ENCODE data around the gene TMEM259.

Gene TMEM259

DNA sequence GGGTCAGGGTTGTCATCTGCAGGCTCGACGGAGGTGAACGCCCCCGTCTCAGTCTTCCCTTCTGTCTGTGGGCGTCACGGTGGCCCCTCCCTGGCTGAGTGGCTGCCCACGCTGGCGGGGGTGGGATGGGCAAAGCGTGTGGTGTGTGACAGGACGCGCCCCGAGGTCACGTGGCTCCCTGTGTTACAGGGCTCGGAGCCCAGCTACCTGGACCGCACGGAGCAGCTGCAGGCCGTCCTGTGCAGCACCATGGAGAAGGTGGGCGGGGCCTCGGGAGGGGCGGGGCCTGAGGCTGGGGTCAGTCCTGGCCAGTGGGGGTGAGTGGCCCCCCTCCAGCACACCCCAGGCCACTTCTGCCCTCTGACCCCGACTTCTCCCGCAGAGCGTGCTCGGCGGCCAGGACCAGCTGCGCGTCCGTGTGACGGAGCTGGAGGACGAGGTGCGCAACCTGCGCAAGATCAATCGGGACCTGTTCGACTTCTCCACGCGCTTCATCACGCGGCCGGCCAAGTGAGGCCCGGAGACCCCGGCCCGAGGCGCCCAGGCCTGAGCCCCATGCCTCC is 27.0 kb downstream of the TMEM259 start:
- Mint-ChIP-seq H3K27ac (no peak overlapping the region), H3K4me3 (no peak overlapping the region), H3K9me3 (no peaks in the 10 kb centered on the region), H3K36me3 (peaks cover 39% of the 10 kb centered on the region), H3K4me1 (peaks cover 16% of the 10 kb centered on the region)
- no peak for DNase-seq (ENCODE audit: low spot score in 2 of 2)
- no peak for ATAC-seq

DNA sequence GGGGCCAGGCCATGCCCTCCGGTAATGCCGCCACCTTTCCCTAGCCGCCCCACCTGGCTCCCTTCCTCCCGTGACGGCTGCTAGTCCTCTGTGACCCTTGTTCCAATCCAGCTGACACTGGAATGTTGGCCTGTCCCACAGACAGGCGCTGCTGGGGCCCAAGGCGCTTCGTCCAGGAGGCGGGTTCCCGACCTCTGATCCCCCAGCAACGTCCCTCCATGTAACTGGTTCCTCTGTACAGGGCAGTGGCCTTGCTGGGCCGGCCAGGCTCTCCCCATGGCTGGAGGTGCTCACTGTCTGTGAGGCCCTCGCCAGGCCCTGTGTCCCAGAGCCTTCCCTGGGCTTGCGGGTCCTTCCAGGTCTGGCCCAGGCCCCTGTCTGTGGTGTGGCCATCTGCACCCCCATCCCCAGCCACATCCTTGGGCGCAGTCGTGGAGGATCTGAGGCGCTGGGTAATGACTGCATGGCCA is 27.5 kb downstream of the TMEM259 start:
- no peak overlapping the region for H3K4me3 Mint-ChIP-seq
- no peak for DNase-seq (ENCODE audit: low spot score in 2 of 2)
- H3K36me3 Mint-ChIP-seq, result peaks cover 40% of the 10 kb centered on the region
- no peak for ATAC-seq
- no peaks in the 10 kb centered on the region for H3K9me3 Mint-ChIP-seq
- H3K4me1 Mint-ChIP-seq, result peaks cover 18% of the 10 kb centered on the region
- H3K27ac Mint-ChIP-seq, result peak overlapping the region; percentile 52

DNA sequence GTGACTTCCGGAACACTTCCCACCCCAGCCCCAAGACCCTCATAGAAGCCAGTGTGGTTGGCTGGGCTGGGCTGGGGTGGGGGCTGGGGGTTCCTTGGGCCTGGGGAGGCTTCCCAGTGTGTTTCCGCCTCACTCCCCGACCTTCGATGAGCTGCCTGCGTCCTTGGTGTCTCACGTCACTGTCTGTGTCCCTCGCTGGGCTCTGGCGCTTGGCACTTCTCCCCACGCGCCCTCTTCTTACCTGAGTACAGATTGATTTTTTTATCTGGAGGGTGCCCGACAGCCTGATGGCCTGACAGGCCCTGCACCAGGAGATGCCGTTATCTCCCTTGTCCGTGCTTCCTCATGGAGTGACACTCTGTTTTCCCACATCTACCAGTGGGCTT is 28.3 kb downstream of the TMEM259 start:
- DNase-seq (ENCODE audit: low spot score in 2 of 2) (no peak), ATAC-seq (no peak)
- no peaks in the 10 kb centered on the region for H3K9me3 Mint-ChIP-seq
- H3K27ac Mint-ChIP-seq, result no peak overlapping the region
- no peak overlapping the region for H3K4me3 Mint-ChIP-seq
- H3K36me3 Mint-ChIP-seq, result peaks cover 47% of the 10 kb centered on the region
- peaks cover 18% of the 10 kb centered on the region for H3K4me1 Mint-ChIP-seq

DNA sequence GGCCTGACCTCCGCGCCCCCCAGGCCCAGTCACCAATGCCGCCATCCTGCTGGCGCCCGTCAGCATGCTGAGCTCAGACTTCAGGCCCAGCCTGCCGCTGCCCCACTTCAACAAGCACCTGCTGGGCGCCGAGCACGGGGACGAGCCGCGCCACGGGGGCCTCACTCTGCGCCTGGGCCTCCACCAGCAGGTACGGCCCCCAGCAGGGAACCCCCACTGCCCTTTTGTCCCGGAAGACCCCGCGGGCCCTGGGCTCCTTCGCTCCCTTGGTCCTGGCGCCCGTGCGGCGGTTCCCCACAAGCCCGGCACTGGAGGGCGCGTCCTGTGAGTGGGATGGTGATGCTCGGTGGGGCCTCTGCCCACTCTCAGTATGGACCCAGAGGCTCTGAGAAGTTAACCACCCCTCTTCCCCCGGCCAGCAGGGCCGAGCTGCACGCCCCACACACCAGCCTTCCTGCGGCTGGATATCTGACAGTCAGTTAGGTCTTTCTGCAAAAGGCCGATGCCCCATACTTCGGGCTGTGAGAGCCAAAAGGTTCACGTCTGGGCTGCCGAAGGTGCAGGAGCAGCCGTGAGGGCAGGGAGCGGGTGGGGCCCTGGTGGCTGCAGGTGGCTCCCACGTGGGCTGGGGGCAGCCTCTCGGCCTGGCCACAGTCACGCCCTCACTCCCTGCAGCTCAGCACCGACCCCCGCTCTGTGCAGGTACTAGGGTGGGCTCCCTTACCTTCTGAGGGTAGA is 28.8 kb downstream of the TMEM259 start:
- Mint-ChIP-seq H3K27ac (no peak overlapping the region), H3K4me3 (no peak overlapping the region), H3K36me3 (peaks cover 53% of the 10 kb centered on the region), H3K9me3 (no peaks in the 10 kb centered on the region), H3K4me1 (peaks cover 18% of the 10 kb centered on the region)
- ATAC-seq, result no peak
- no peak for DNase-seq (ENCODE audit: low spot score in 2 of 2)

DNA sequence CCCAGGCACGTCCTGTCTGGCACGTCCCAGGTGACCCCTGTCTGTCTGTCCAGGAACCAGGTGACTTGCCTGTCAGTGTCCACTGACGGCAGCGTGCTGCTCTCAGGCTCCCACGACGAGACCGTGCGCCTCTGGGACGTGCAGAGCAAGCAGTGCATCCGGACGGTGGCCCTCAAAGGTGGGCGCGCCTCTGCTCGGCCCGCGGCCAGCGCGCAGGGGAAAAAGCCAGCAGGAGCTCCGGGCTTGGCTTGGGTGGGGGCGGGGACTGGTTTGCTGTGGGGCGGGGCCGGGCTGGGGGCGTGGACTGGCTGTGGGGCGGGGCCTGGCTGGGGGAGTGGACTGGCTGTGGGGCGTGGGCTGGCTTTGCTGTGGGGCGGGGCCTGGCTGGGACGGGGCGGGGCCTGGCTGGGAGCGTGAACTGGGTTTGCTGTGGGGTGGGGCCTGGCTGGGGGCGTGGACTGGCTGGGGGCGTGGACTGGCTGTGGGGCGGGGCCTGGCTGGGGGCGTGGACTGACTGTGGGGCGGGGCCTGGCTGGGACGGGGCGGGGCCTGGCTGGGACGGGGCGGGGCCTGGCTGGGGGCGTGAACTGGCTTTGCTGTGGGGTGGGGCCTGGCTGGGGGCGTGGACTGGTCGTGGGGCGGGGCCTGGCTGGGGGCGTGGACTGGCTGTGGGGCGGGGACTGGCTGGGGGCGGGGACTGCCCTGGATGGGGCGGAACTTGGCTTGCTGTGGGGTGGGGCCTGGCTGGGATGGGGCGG is 29.6 kb downstream of the TMEM259 start:
- H3K27ac Mint-ChIP-seq, result no peak overlapping the region
- H3K4me3 Mint-ChIP-seq, result no peak overlapping the region
- H3K4me1 Mint-ChIP-seq, result peaks cover 21% of the 10 kb centered on the region
- peaks cover 57% of the 10 kb centered on the region for H3K36me3 Mint-ChIP-seq
- DNase-seq (ENCODE audit: low spot score in 2 of 2) (peak; percentile 33 to 67), ATAC-seq (peak; percentile 41)
- H3K9me3 Mint-ChIP-seq, result no peaks in the 10 kb centered on the region

DNA sequence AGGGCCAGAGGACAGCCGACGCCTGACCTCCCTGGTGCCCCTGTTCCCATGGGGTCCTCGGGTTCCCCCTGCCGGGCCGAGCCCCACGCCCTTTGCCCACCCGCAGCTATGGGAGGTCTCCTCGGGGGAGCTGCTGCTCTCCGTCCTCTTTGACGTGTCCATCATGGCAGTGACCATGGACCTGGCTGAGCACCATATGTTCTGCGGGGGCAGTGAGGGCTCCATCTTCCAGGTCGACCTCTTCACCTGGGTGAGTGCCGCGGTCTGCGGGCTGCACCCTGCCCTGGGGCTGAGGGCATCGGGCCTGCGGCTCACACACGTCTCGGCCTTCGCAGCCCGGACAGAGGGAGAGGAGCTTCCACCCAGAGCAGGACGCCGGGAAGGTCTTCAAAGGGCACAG is 30.2 kb downstream of the TMEM259 start:
- H3K27ac Mint-ChIP-seq, result no peak overlapping the region
- DNase-seq (ENCODE audit: low spot score in 2 of 2) (no peak), ATAC-seq (no peak)
- no peaks in the 10 kb centered on the region for H3K9me3 Mint-ChIP-seq
- H3K4me1 Mint-ChIP-seq, result peaks cover 19% of the 10 kb centered on the region
- peaks cover 57% of the 10 kb centered on the region for H3K36me3 Mint-ChIP-seq
- H3K4me3 Mint-ChIP-seq, result no peak overlapping the region

DNA sequence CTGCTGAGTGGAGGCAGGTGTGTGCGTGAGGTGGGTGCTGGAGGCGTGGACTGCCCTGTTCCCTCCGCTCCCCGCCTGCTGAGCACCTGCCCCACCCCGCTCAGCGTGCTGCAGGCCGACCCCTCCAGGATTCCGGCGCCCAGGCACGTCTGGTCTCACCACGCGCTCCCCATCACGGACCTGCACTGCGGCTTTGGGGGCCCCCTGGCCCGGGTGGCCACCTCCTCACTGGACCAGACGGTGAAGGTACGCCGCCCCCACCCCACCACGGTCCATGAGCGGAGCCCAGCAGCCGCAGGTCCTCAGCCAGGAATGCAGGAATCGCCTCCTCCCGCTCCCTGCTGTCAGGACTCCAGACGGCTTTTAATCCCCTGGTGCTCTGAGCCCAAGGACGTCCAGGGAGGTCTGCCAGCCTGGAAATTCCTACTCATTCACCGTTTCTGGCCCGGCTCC is 30.8 kb downstream of the TMEM259 start:
- Mint-ChIP-seq H3K4me3 (no peak overlapping the region), H3K27ac (no peak overlapping the region), H3K9me3 (no peaks in the 10 kb centered on the region), H3K4me1 (peaks cover 25% of the 10 kb centered on the region), H3K36me3 (peaks cover 62% of the 10 kb centered on the region)
- DNase-seq (ENCODE audit: low spot score in 2 of 2) (no peak), ATAC-seq (no peak)

DNA sequence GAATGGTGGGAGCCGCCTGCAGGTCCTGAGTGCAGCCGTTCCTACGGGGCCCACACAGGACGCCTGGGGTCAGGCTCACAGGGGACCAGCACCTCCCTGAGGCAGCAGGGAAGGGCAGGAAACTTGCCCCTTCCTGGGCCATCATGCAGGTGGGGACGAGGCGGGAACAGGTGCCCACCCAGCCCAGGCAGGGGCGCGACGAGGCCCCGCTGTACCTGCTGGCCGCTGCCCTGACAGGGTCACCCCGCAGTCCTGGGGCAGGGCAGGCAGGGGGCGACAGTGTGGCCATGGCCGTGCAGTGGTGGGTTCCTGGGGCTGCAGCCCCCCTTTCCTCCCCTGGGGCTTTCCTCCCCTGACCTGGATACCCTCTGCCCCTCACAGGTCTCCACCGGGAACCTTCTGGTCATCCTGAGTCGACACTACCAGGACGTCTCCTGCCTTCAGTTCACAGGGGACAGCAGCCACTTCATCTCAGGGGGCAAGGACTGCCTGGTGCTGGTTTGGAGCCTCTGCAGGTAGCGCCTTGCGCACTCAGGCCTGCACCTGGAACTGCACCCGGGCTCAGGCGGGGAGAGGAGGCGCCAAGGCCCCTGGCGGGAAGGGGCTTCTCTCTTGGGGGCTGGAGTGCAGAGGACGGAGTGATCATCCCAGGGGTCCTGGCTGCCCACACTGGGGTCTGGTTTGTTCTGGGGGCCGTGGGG is 31.4 kb downstream of the TMEM259 start:
- no peak overlapping the region for H3K4me3 Mint-ChIP-seq
- ATAC-seq, result no peak
- H3K27ac Mint-ChIP-seq, result no peak overlapping the region

DNA sequence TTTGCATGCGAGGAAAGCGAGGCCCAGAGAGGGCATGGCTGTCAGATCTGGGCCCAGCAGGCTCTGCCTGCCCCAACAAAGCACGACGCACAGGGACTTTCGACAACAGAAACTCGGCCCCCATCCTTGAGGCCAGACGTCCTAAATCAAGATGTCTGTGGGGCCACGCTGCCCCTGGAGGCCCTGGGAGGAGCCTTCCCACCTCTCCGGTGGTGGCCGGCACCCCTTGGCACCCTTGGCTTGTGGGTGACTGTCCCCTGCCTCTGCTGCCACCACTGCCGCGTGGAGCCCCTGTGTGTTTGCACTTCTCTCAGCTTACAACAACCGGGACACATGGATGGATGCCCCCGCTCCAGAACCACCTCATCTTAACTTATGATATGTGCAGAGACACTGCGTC is 32.4 kb downstream of the TMEM259 start:
- ATAC-seq, result no peak
- DNase-seq (ENCODE audit: low spot score in 2 of 2), result no peak
- H3K4me3 Mint-ChIP-seq, result no peak overlapping the region
- peaks cover 70% of the 10 kb centered on the region for H3K36me3 Mint-ChIP-seq
- H3K27ac Mint-ChIP-seq, result no peak overlapping the region
- peaks cover 36% of the 10 kb centered on the region for H3K4me1 Mint-ChIP-seq
- no peaks in the 10 kb centered on the region for H3K9me3 Mint-ChIP-seq

More for the DNA sequence above, 31.4 kb downstream of the TMEM259 start:
- DNase-seq (ENCODE audit: low spot score in 2 of 2), result no peak
- peaks cover 68% of the 10 kb centered on the region for H3K36me3 Mint-ChIP-seq
- no peaks in the 10 kb centered on the region for H3K9me3 Mint-ChIP-seq
- H3K4me1 Mint-ChIP-seq, result peaks cover 31% of the 10 kb centered on the region

DNA sequence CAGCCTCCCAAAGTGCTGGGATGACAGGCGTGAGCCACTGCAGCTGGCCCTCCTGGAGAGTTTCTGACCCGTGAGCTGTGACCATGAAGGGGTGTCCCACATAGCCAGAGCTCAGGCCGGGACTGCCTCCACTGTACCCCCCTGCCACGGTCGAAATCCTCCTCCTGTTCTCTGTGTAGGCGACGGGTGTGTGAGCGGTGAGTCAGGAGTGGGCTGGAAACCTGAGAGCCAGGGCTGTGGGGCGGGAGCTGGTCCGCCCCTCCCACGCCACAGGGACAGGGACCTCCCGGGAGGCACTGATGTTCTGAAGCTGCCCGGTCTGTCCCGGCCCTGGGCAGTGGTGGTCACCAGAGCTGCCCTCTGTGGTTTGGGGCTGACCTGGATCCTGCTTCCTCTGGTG is 32.8 kb downstream of the TMEM259 start:
- H3K4me1 Mint-ChIP-seq, result peaks cover 36% of the 10 kb centered on the region
- DNase-seq (ENCODE audit: low spot score in 2 of 2), result no peak
- H3K9me3 Mint-ChIP-seq, result no peaks in the 10 kb centered on the region
- ATAC-seq, result no peak
- H3K4me3 Mint-ChIP-seq, result no peak overlapping the region
- no peak overlapping the region for H3K27ac Mint-ChIP-seq
- peaks cover 66% of the 10 kb centered on the region for H3K36me3 Mint-ChIP-seq

DNA sequence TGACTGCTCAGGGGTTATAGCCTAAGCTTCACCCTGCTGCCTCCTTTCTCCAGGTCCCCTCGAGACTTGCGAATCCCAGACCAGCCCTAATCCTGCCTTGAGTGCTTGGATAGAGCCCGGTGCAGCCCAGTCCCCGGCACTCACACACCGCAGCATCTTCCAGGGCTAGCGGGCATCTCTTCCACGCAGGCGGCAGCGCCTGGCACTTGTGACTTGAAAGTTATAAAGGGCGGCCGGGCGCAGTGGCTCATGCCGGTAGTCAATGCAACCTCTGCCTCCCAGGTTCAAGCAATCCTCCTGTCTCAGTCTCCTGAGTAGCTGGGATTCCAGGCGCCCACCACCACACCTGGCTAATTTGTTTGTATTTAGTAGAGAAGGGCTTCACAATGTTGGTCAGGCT is 34.8 kb downstream of the TMEM259 start:
- H3K9me3 Mint-ChIP-seq, result no peaks in the 10 kb centered on the region
- no peak for ATAC-seq
- H3K4me3 Mint-ChIP-seq, result peak overlapping the region; percentile 96
- H3K36me3 Mint-ChIP-seq, result peaks cover 62% of the 10 kb centered on the region
- no peak for DNase-seq (ENCODE audit: low spot score in 2 of 2)
- H3K27ac Mint-ChIP-seq, result no peak overlapping the region
- peaks cover 36% of the 10 kb centered on the region for H3K4me1 Mint-ChIP-seq

DNA sequence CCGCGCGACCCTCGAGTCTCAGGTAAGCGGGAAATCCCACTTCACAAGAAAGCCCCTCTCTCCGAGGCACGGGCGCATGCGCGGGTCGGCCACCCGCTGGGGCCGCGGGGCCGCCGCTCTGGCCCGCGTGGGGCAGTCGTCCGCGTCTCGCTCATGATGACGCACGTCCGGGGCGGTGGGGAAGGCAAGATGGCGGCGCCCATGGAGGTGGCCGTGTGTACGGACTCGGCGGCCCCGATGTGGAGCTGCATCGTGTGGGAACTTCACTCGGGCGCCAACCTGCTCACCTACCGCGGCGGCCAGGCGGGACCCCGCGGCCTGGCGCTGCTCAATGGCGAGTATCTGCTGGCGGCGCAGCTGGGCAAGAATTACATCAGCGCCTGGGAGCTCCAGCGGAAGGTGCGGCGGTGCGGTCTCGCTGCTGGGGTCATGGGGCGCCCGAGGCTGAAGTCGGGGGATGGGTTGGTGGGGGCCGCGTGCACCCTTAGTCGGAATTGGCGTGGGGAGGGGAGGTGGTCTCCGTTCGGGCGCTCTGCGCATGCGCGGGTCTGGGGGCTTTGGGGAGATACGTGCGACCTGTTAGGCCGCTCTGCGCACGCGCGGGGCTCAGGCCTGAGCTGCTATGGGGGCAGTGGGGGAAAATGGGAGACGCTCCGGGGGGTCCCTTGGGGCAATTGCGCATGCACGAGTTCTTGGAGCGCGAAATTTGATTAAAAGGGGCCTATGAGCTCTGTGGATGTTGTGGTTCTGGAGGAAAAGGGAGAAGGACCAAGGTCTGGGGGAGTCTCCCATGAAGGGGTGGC is 36.6 kb downstream of the TMEM259 start, which contains the start of gene WDR18:
Gene WDR18, plus strand, starts transcription at position 181 of the 803 bp plus-strand sequence. Its CDS starts 9 bp downstream, at position 190.
- peak; percentile 84 to 93 for DNase-seq (ENCODE audit: low spot score in 2 of 2)

DNA sequence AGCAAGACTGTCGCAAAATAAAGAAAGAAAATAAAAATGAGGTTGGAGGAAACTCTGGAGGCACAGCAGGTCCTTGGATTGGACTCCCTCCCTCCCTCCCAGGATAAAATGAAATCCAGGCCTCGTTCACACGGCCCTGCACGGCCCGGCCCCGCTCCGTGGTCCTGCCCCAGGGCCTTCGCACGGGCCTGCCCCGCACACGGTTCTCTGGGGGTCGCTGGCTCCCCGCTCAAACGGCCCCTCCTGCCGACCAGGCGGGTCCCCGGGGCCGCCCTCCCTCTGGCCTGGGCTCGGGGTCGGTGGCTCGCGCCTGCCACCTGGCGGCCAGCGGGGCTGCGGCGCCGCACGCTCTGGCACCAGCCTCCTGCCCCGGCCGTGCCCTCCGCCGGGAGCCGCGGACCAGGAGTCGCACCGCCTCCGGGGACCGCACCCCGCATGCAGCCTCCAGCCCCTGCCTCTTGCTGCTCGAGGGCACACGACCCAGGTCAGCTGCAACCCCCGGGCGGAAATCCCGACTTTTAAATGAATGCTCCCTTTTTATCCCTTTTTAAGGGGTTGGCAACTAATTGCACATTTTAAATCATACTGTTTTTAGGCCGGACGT is 38.3 kb downstream of the TMEM259 start:
- peak overlapping the region; percentile 17 for H3K4me3 Mint-ChIP-seq
- H3K36me3 Mint-ChIP-seq, result peaks cover 38% of the 10 kb centered on the region
- H3K4me1 Mint-ChIP-seq, result peaks cover 27% of the 10 kb centered on the region
- no peak overlapping the region for H3K27ac Mint-ChIP-seq
- DNase-seq (ENCODE audit: low spot score in 2 of 2) (peak; percentile 92 to 93), ATAC-seq (peak; percentile 85)
- H3K9me3 Mint-ChIP-seq, result no peaks in the 10 kb centered on the region

More for the DNA sequence above, 36.6 kb downstream of the TMEM259 start, which contains the start of gene WDR18:
- Mint-ChIP-seq H3K4me3 (peak within 1 kb of the TSS; percentile 96), H3K27ac (peak within 1 kb of the TSS; percentile 96), H3K36me3 (peaks cover 50% of the 10 kb centered on the region), H3K4me1 (peaks cover 35% of the 10 kb centered on the region), H3K9me3 (no peaks in the 10 kb centered on the region)
- peak; percentile 92 for ATAC-seq

All from stimulated activated effector memory CD8-positive, alpha-beta T cell treated with anti-CD3 and anti-CD28 coated beads, Interleukin-12 subunit alpha, Interleukin-12 subunit beta, amount 100 ng/mL, for 72 hours (primary cell).